ENCODE measurements around the gene SORBS2.

SORBS2 gene

GRCh38 chr4:185672151-185672550 is 139.8 kb downstream of the SORBS2 start:
- no peak for DNase-seq (ENCODE audit: low read depth)

GRCh38 chr4:185671496-185671895 is 140.5 kb downstream of the SORBS2 start:
- no peak for DNase-seq (ENCODE audit: low read depth)

- no peak for DNase-seq (ENCODE audit: low read depth)
These were observed 140.9 kb downstream of the SORBS2 start for GRCh38 chr4:185671066-185671465.

- no peak for DNase-seq (ENCODE audit: low read depth)
These were observed 142.7 kb downstream of the SORBS2 start for GRCh38 chr4:185669288-185669687.

GRCh38 chr4:185666156-185666555 is 145.8 kb downstream of the SORBS2 start:
- DNase-seq (ENCODE audit: low read depth): no peak

- DNase-seq (ENCODE audit: low read depth): no peak
These were observed 146.3 kb downstream of the SORBS2 start for GRCh38 chr4:185665655-185666054.

- no peak for DNase-seq (ENCODE audit: low read depth)
These were observed 147.5 kb downstream of the SORBS2 start for GRCh38 chr4:185664481-185664880.

- DNase-seq (ENCODE audit: low read depth): no peak
These were observed 149.8 kb downstream of the SORBS2 start for GRCh38 chr4:185662030-185662778.

GRCh38 chr4:185660340-185660739 is 151.7 kb downstream of the SORBS2 start:
- no peak for DNase-seq (ENCODE audit: low read depth)

GRCh38 chr4:185657699-185658098 is 154.3 kb downstream of the SORBS2 start:
- DNase-seq (ENCODE audit: low read depth): no peak

GRCh38 chr4:185657183-185657582 is 154.8 kb downstream of the SORBS2 start:
- no peak for DNase-seq (ENCODE audit: low read depth)

GRCh38 chr4:185656467-185656931 is 155.5 kb downstream of the SORBS2 start:
- no peak for DNase-seq (ENCODE audit: low read depth)

- no peak for DNase-seq (ENCODE audit: low read depth)
These were observed 156.9 kb downstream of the SORBS2 start for GRCh38 chr4:185654965-185655554.

- DNase-seq (ENCODE audit: low read depth): no peak
These were observed 157.7 kb downstream of the SORBS2 start for GRCh38 chr4:185654311-185654710.

- no peak for DNase-seq (ENCODE audit: low read depth)
These were observed 160.1 kb downstream of the SORBS2 start for GRCh38 chr4:185651851-185652250.

GRCh38 chr4:185651137-185651677 is 160.8 kb downstream of the SORBS2 start:
- no peak for DNase-seq (ENCODE audit: low read depth)

- DNase-seq (ENCODE audit: low read depth): no peak
These were observed 163.4 kb downstream of the SORBS2 start for GRCh38 chr4:185648631-185649030.

- DNase-seq (ENCODE audit: low read depth): no peak
These were observed 166.6 kb downstream of the SORBS2 start for GRCh38 chr4:185645403-185645802.

- no peak for DNase-seq (ENCODE audit: low read depth)
These were observed 167.6 kb downstream of the SORBS2 start for GRCh38 chr4:185644408-185644807.

- DNase-seq (ENCODE audit: low read depth): no peak
These were observed 169.1 kb downstream of the SORBS2 start for GRCh38 chr4:185642907-185643306.

- DNase-seq (ENCODE audit: low read depth): no peak
These were observed 171.0 kb downstream of the SORBS2 start for GRCh38 chr4:185640811-185641675.

GRCh38 chr4:185638548-185639301 is 173.3 kb downstream of the SORBS2 start:
- DNase-seq (ENCODE audit: low read depth): no peak

All from stimulated activated CD8-positive, alpha-beta memory T cell treated with anti-CD3 and anti-CD28 coated beads, Interleukin-4, amount 100 ng/mL, for 24 hours (primary cell).